GM19467 (cell line): ENCODE measurements around the gene SYNGAP1.
"Not testable (repeated sequence)": the region's sequence is repeated elsewhere in the genome, so short reads cannot be mapped to it uniquely, and the experiment has no call there.

Experiments used
- ATAC-seq: cut with Tn5 transposase; IDR thresholded peaks from one replicate; pipeline ENCODE4 v1.9.1; 2021; ENCODE audit warnings: mild to moderate bottlenecking, moderate library complexity; ENCODE audit not compliant: unreplicated experiment

Gene SYNGAP1

GRCh38 chr6:33419580-33420490 lies at the start of gene SYNGAP1:
Gene SYNGAP1, plus strand, starts transcription at chr6:33420065. Its CDS starts 200 bp downstream, at chr6:33420265.
- no peak for ATAC-seq

- not testable (repeated sequence) for ATAC-seq
Observed at GRCh38 chr6:33371901-33372300, 48.0 kb upstream of the SYNGAP1 start.

- no peak for ATAC-seq
Observed at GRCh38 chr6:33372526-33373123, 47.2 kb upstream of the SYNGAP1 start.

GRCh38 chr6:33373960-33374910 lies 45.6 kb upstream of the SYNGAP1 start:
- no peak for ATAC-seq

GRCh38 chr6:33375143-33375671 lies 44.7 kb upstream of the SYNGAP1 start:
- ATAC-seq, result no peak

GRCh38 chr6:33377171-33377570 lies 42.7 kb upstream of the SYNGAP1 start:
- no peak for ATAC-seq

GRCh38 chr6:33379184-33379583 lies 40.7 kb upstream of the SYNGAP1 start:
- not testable (repeated sequence) for ATAC-seq

GRCh38 chr6:33380272-33380981 lies 39.4 kb upstream of the SYNGAP1 start:
- no peak for ATAC-seq

- ATAC-seq, result no peak
Observed at GRCh38 chr6:33383427-33384185, 36.3 kb upstream of the SYNGAP1 start.

GRCh38 chr6:33384581-33385020 lies 35.3 kb upstream of the SYNGAP1 start:
- no peak for ATAC-seq

GRCh38 chr6:33390173-33390572 lies 29.7 kb upstream of the SYNGAP1 start:
- ATAC-seq, result no peak

GRCh38 chr6:33390767-33391277 lies 29.0 kb upstream of the SYNGAP1 start:
- ATAC-seq, result no peak

GRCh38 chr6:33391278-33391921 lies 28.5 kb upstream of the SYNGAP1 start, which contains the start of gene KIFC1:
Gene KIFC1, plus strand, starts transcription at chr6:33391823. Its CDS starts 163 bp downstream, at chr6:33391986.
- peak; percentile 87 for ATAC-seq

- peak; percentile 4 for ATAC-seq
Observed at GRCh38 chr6:33391922-33392594, 27.8 kb upstream of the SYNGAP1 start.

GRCh38 chr6:33392595-33392948 lies 27.3 kb upstream of the SYNGAP1 start:
- no peak for ATAC-seq

- no peak for ATAC-seq
Observed at GRCh38 chr6:33392979-33393378, 26.9 kb upstream of the SYNGAP1 start.

- ATAC-seq, result no peak
Observed at GRCh38 chr6:33397541-33397940, 22.3 kb upstream of the SYNGAP1 start.

GRCh38 chr6:33398601-33399000 lies 21.3 kb upstream of the SYNGAP1 start:
- not testable (repeated sequence) for ATAC-seq
